Measurements from ENCODE around the gene TM4SF5. TPM values are rescaled to one million over a fixed set of nuclear protein-coding genes. Genes with fewer than 3 reads are reported as not detected.

The TM4SF5 gene
- total and polyA plus RNA-seq, 10 of the 15 experiments (the other 5 are each of a cell fraction or from before 2014, with no cell fraction given): 0.40 TPM; not detected in 9

DNA sequence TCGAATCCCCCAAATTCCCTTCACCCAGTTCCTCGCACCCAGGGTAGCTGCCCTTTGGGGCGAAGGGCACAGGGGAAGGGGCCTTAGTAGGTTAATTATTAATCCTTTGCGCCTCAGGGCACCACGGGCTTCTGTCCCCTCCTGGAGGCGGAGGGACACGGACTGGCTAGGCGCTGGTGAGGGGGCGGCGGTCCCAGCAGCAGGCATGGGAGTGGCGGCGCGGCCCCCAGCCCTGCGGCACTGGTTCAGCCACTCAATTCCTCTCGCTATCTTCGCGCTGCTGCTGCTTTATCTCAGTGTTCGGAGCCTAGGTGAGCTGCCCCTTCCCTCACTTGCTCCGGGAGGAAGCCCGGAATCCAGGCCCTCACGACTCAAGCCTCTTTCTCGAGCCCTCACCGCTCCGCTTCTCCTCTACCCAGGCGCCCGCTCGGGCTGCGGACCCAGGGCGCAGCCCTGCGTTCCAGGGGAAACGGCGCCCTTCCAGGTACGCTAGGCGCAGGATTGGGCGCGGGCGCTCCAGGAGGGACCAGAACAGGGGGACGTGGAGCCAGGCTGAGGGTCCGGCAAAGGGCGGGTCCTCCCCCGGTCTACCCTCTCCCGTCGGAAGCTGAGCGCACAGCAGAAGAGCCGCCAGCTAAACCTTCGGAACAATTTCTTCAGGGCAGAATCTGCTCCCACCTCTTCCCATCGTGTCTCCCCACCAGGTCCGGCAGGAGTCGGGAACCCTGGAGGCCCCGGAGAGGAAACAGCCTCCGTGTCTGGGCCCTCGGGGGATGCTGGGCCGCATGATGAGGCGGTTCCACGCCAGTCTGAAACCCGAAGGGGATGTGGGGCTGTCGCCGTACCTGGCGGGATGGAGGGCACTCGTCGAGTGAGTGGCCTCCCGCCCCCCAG is 17.4 kb downstream of the TM4SF5 start, which contains the start of gene GLTPD2:
TSS of gene GLTPD2 (plus strand) at position 158 of the 894 bp plus-strand sequence. CDS start at position 206, 48 bp downstream.
- Histone ChIP-seq H2AFZ (ENCODE audit: control insufficient read depth, low read depth, low read length) (peak within 1 kb of the TSS; percentile 66), H3K4me3 (peak within 1 kb of the TSS; percentile 79), H3K4me2 (ENCODE audit: control insufficient read depth, insufficient read depth) (peak within 1 kb of the TSS; percentile 98), H3K27ac (ENCODE audit: control insufficient read depth, insufficient read depth) (no peak within 1 kb of the TSS), H3K9ac (ENCODE audit: control insufficient read depth, insufficient read depth, low read length) (peak within 1 kb of the TSS; percentile 27; the same call in 1 of the 2 replicates), H4K20me1 (ENCODE audit: control insufficient read depth, insufficient read depth) (no peaks in the 10 kb centered on the region), H3K27me3 (replicated peaks in 1 of 2; ENCODE audit: control insufficient read depth in 2 of 2, insufficient read depth in 2 of 2, low read length in 1 of 2) (peaks cover 18 to 19% of the 10 kb centered on the region in 2 experiments), H3K36me3 (ENCODE audit: control insufficient read depth in 2 of 2, insufficient read depth in 2 of 2, low read length in 1 of 2) (no peaks in the 10 kb centered on the region), H3K79me2 (ENCODE audit: control insufficient read depth, insufficient read depth, low read length) (no peaks in the 10 kb centered on the region), H3K4me1 (ENCODE audit: control insufficient read depth, insufficient read depth, low read length) (peaks cover 12% of the 10 kb centered on the region), H3K9me3 (replicated peaks; ENCODE audit: control insufficient read depth, insufficient read depth, low read length) (no peaks in the 10 kb centered on the region)
- CTCF ChIA-PET: interaction anchor here (1.0 to 2.7 kb wide), 19 partner anchors 10 to 222 kb away, joined by 3 to 16 read pairs (median 5); partner anchors contain the start of genes ARRB2, MED11 and PLD2
- WGBS (ENCODE audit: insufficient coverage, insufficient replicate concordance, low lambda C conversion rate, missing lambda C conversion rate): 46% methylated on average over 61 of the region's 62 CpGs
- SMC1A ChIA-PET (ENCODE audit: uncharacterized antibody, unreplicated experiment): interaction anchor here (0.9 to 2.1 kb wide), 8 partner anchors 11 to 99 kb away, joined by 3 to 9 read pairs (median 4); partner anchors contain the start of gene ARRB2
- RAD21 ChIA-PET (ENCODE audit: unreplicated experiment): interaction anchor here (1.1 to 2.0 kb wide), 7 partner anchors 57 to 222 kb away, joined by 3 to 14 read pairs (median 5); partner anchors contain the start of genes ARRB2 and MED11
- TF ChIP-seq SUZ12 (IDR thresholded peaks at IDR 0.05; ENCODE audit: unreplicated experiment) (peak; percentile 25), NFYA (IDR thresholded peaks at IDR 0.05; ENCODE audit: borderline replicate concordance, low read depth, low read length) (no peak), KDM1A (IDR thresholded peaks at IDR 0.05; ENCODE audit: borderline replicate concordance) (no peak)
- in situ Hi-C loops (cut with MboI) (no loop called here), intact Hi-C loops (cut with micrococcal nuclease; ENCODE audit: unreplicated experiment) (loop anchor here (5.0 to 10.0 kb wide), 2 partner anchors 54 to 77 kb away; partner anchors contain the start of genes ARRB2, CXCL16, MED11 and ZMYND15)
- BruUV-seq (replicated peaks): TSS peak; percentile 44
- no peak for DNase-seq (ENCODE audit: low read depth, low spot score)
- POLR2A ChIA-PET: interaction anchor here (0.8 to 1.8 kb wide), 3 partner anchors 8 to 79 kb away, joined by 5 to 14 read pairs (median 6); partner anchors contain the start of genes ARRB2 and PLD2
- FAIRE-seq: no peak
- no peak; the same call in 2 of the 3 replicates for ATAC-seq

GRCh38 chr17:4789701-4789950 is 17.9 kb downstream of the TM4SF5 start:
- Histone ChIP-seq H3K9ac (ENCODE audit: control insufficient read depth, insufficient read depth, low read length) (no peak overlapping the region; the same call in 1 of the 2 replicates), H3K4me1 (ENCODE audit: control insufficient read depth, insufficient read depth, low read length) (peaks cover 12% of the 10 kb centered on the region), H3K4me3 (peak overlapping the region; percentile 79), H3K27me3 (replicated peaks in 1 of 2; ENCODE audit: control insufficient read depth in 2 of 2, insufficient read depth in 2 of 2, low read length in 1 of 2) (peaks cover 16 to 18% of the 10 kb centered on the region in 2 experiments), H3K9me3 (replicated peaks; ENCODE audit: control insufficient read depth, insufficient read depth, low read length) (no peaks in the 10 kb centered on the region), H3K27ac (ENCODE audit: control insufficient read depth, insufficient read depth) (no peak overlapping the region), H3K36me3 (ENCODE audit: control insufficient read depth in 2 of 2, insufficient read depth in 2 of 2, low read length in 1 of 2) (no peaks in the 10 kb centered on the region), H2AFZ (ENCODE audit: control insufficient read depth, low read depth, low read length) (peak overlapping the region; percentile 66), H3K79me2 (ENCODE audit: control insufficient read depth, insufficient read depth, low read length) (no peaks in the 10 kb centered on the region), H4K20me1 (ENCODE audit: control insufficient read depth, insufficient read depth) (no peaks in the 10 kb centered on the region), H3K4me2 (ENCODE audit: control insufficient read depth, insufficient read depth) (peak overlapping the region; percentile 98)
- DNase-seq (ENCODE audit: low read depth, low spot score) (no peak), ATAC-seq (no peak), FAIRE-seq (no peak)
- intact Hi-C loops (cut with micrococcal nuclease; ENCODE audit: unreplicated experiment): loop anchor here (5.0 to 10.0 kb wide), 2 partner anchors 55 to 77 kb away; partner anchors contain the start of genes ARRB2, CXCL16, MED11 and ZMYND15
- CTCF ChIA-PET: interaction anchor here (1.1 to 2.7 kb wide), 19 partner anchors 10 to 240 kb away, joined by 3 to 16 read pairs (median 5); partner anchors contain the start of genes ARRB2, MED11 and PLD2
- SMC1A ChIA-PET (ENCODE audit: uncharacterized antibody, unreplicated experiment): interaction anchor here (0.9 to 2.1 kb wide), 7 partner anchors 11 to 98 kb away, joined by 3 to 9 read pairs (median 4); partner anchors contain the start of gene ARRB2
- 0% methylated on average over 17 of the region's 25 CpGs for WGBS (ENCODE audit: insufficient coverage, insufficient replicate concordance, low lambda C conversion rate, missing lambda C conversion rate)
- no TSS peak for BruUV-seq (replicated peaks)
- RAD21 ChIA-PET (ENCODE audit: unreplicated experiment): interaction anchor here (0.8 to 2.0 kb wide), 9 partner anchors 17 to 222 kb away, joined by 3 to 14 read pairs (median 6); partner anchors contain the start of genes ARRB2, MED11 and PLD2
- in situ Hi-C loops (cut with MboI): no loop called here
- POLR2A ChIA-PET: interaction anchor here (1.1 to 1.8 kb wide), 3 partner anchors 17 to 80 kb away, joined by 3 to 14 read pairs (median 6); partner anchors contain the start of genes ARRB2 and PLD2
- no peak for TF ChIP-seq FOXK2 (IDR thresholded peaks at IDR 0.05)
- TF ChIP-seq ZSCAN29 (IDR thresholded peaks at IDR 0.05): no peak
- no peak for TF ChIP-seq ASH2L (IDR thresholded peaks at IDR 0.05; ENCODE audit: borderline replicate concordance, low read depth)
- TF ChIP-seq, protein P1, sequence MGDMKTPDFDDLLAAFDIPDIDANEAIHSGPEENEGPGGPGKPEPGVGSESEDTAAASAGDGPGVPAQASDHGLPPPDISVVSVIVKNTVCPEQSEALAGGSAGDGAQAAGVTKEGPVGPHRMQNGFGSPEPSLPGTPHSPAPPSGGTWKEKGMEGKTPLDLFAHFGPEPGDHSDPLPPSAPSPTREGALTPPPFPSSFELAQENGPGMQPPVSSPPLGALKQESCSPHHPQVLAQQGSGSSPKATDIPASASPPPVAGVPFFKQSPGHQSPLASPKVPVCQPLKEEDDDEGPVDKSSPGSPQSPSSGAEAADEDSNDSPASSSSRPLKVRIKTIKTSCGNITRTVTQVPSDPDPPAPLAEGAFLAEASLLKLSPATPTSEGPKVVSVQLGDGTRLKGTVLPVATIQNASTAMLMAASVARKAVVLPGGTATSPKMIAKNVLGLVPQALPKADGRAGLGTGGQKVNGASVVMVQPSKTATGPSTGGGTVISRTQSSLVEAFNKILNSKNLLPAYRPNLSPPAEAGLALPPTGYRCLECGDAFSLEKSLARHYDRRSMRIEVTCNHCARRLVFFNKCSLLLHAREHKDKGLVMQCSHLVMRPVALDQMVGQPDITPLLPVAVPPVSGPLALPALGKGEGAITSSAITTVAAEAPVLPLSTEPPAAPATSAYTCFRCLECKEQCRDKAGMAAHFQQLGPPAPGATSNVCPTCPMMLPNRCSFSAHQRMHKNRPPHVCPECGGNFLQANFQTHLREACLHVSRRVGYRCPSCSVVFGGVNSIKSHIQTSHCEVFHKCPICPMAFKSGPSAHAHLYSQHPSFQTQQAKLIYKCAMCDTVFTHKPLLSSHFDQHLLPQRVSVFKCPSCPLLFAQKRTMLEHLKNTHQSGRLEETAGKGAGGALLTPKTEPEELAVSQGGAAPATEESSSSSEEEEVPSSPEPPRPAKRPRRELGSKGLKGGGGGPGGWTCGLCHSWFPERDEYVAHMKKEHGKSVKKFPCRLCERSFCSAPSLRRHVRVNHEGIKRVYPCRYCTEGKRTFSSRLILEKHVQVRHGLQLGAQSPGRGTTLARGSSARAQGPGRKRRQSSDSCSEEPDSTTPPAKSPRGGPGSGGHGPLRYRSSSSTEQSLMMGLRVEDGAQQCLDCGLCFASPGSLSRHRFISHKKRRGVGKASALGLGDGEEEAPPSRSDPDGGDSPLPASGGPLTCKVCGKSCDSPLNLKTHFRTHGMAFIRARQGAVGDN (IDR thresholded peaks at IDR 0.05): no peak
- TF ChIP-seq MEF2B (IDR thresholded peaks at IDR 0.05; ENCODE audit: partially characterized antibody, poor library complexity, severe bottlenecking): peak; percentile 72

Data from GM12878 (cell line).